SK-N-SH treated with all-trans-retinoic acid at 6 μM for 48 hours (cell line): ENCODE measurements around the gene KRTAP10-1.

ENCODE experiments used
- ATAC-seq: fragments of 200-7000 bp; cut with Tn5 transposase; 3 replicates; pipeline ENCODE4 v1.9.1; 2020; ENCODE audit warnings: mild to moderate bottlenecking, moderate library complexity
- ARNTL ChIP-seq: fragments of 450-650 bp; formaldehyde crosslinking; IDR thresholded peaks from 2 replicates; pipeline ENCODE4 v1.5.0; 2020; ENCODE audit warnings: low read depth, mild to moderate bottlenecking, moderate library complexity, borderline replicate concordance
- BACH2 ChIP-seq: fragments of 250-450 bp; sonication (Bioruptor Pico); IDR thresholded peaks from 2 replicates; pipeline ENCODE4 v1.9.0; 2021; ENCODE audit warnings: mild to moderate bottlenecking, borderline replicate concordance
- CSDC2 ChIP-seq: fragments of 250-450 bp; sonication (Bioruptor Pico); IDR thresholded peaks from 2 replicates; pipeline ENCODE4 v1.5.0; 2020; ENCODE audit warnings: mild to moderate bottlenecking, moderate library complexity
- ESRRG ChIP-seq: fragments of 250-450 bp; sonication (Bioruptor Pico); IDR thresholded peaks from 2 replicates; pipeline ENCODE4 v1.6.1; 2021; ENCODE audit warnings: mild to moderate bottlenecking
- GLIS3 ChIP-seq: fragments of 250-450 bp; sonication (Bioruptor Pico); IDR thresholded peaks from 2 replicates; pipeline ENCODE4 v1.5.0; 2020; ENCODE audit warnings: mild to moderate bottlenecking, moderate library complexity
- ISL1 ChIP-seq: fragments of 250-450 bp; sonication (Bioruptor Pico); IDR thresholded peaks from 2 replicates; pipeline ENCODE4 v2.1.2; 2022; ENCODE audit warnings: mild to moderate bottlenecking, moderate library complexity
- OSR1 ChIP-seq: fragments of 250-450 bp; sonication (Bioruptor Pico); IDR thresholded peaks from 2 replicates; pipeline ENCODE4 v1.8.0; 2022; ENCODE audit warnings: moderate library complexity, mild to moderate bottlenecking, inconsistent platforms
- PATZ1 ChIP-seq: fragments of 250-450 bp; sonication (Bioruptor Pico); IDR thresholded peaks from 2 replicates; pipeline ENCODE4 v1.8.0; 2020; ENCODE audit warnings: mild to moderate bottlenecking, moderate library complexity, borderline replicate concordance
- POU6F1 ChIP-seq: fragments of 250-450 bp; sonication (Bioruptor Pico); IDR thresholded peaks from 2 replicates; pipeline ENCODE4 v1.8.0; 2021; ENCODE audit warnings: low read depth, mild to moderate bottlenecking, moderate library complexity, borderline replicate concordance
- PPARA ChIP-seq: fragments of 250-450 bp; sonication (Bioruptor Pico); IDR thresholded peaks from 2 replicates; pipeline ENCODE4 v1.5.0; 2020; ENCODE audit warnings: mild to moderate bottlenecking, borderline replicate concordance
- RARB ChIP-seq: fragments of 250-450 bp; sonication (Bioruptor Pico); IDR thresholded peaks from 2 replicates; pipeline ENCODE4 v1.8.0; 2021; ENCODE audit warnings: mild to moderate bottlenecking, moderate library complexity
- SNAI2 ChIP-seq: fragments of 250-450 bp; sonication (Bioruptor Pico); IDR thresholded peaks from 2 replicates; pipeline ENCODE4 v1.5.0; 2020; ENCODE audit warnings: mild to moderate bottlenecking, moderate library complexity
- TOX ChIP-seq: fragments of 250-450 bp; sonication (Bioruptor Pico); IDR thresholded peaks from 2 replicates; pipeline ENCODE4 v1.8.0; 2021; ENCODE audit warnings: mild to moderate bottlenecking, moderate library complexity, borderline replicate concordance
- TSHZ2 ChIP-seq: fragments of 250-450 bp; sonication (Bioruptor Pico); IDR thresholded peaks from 2 replicates; pipeline ENCODE4 v1.5.0; 2020; ENCODE audit warnings: mild to moderate bottlenecking, moderate library complexity
- ZC3H10 ChIP-seq: fragments of 250-450 bp; sonication (Bioruptor Pico); IDR thresholded peaks from 2 replicates; pipeline ENCODE4 v1.5.1; 2021; ENCODE audit warnings: mild to moderate bottlenecking, moderate library complexity
- ZFP3 ChIP-seq: fragments of 250-450 bp; sonication (Bioruptor Pico); IDR thresholded peaks from 2 replicates; pipeline ENCODE4 v1.5.0; 2020; ENCODE audit warnings: mild to moderate bottlenecking, moderate library complexity
- ZFP30 ChIP-seq: fragments of 450-650 bp; formaldehyde crosslinking; IDR thresholded peaks from 2 replicates; pipeline ENCODE4 v1.5.0; 2022; ENCODE audit warnings: mild to moderate bottlenecking, moderate library complexity
- ZNF565 ChIP-seq: fragments of 450-650 bp; formaldehyde crosslinking; conservative IDR thresholded peaks from 2 replicates; pipeline ENCODE4 v1.5.0; 2020; ENCODE audit warnings: low read depth, mild to moderate bottlenecking, moderate library complexity
- ZNF70 ChIP-seq: fragments of 450-650 bp; formaldehyde crosslinking; IDR thresholded peaks from 2 replicates; pipeline ENCODE4 v1.5.0; 2020; ENCODE audit warnings: mild to moderate bottlenecking, moderate library complexity
- ZNF8 ChIP-seq: fragments of 450-650 bp; formaldehyde crosslinking; IDR thresholded peaks from 2 replicates; pipeline ENCODE4 v1.5.0; 2020; ENCODE audit warnings: mild to moderate bottlenecking, moderate library complexity

KRTAP10-1 gene

GRCh38 chr21:44572959-44573583, 33.1 kb upstream of the KRTAP10-1 start:
- ATAC-seq, result no peak; the same call in 2 of the 3 replicates
- TF ChIP-seq BACH2 (no peak), RARB (no peak), ZNF70 (CRISPR knock-in tag) (no peak), ZFP30 (CRISPR knock-in tag) (no peak), CSDC2 (CRISPR knock-in tag) (no peak), OSR1 (CRISPR knock-in tag) (no peak)

GRCh38 chr21:44571844-44572782, 32.1 kb upstream of the KRTAP10-1 start:
- no peak for ATAC-seq
- no peak for TF ChIP-seq ZNF565 (CRISPR knock-in tag)
- no peak for TF ChIP-seq RARB
- no peak for TF ChIP-seq ZFP3 (CRISPR knock-in tag)
- no peak for TF ChIP-seq TOX (CRISPR knock-in tag)
- TF ChIP-seq PPARA (CRISPR knock-in tag), result no peak
- TF ChIP-seq CSDC2 (CRISPR knock-in tag), result no peak
- no peak for TF ChIP-seq POU6F1 (CRISPR knock-in tag)
- no peak for TF ChIP-seq BACH2
- TF ChIP-seq ZNF8 (CRISPR knock-in tag), result no peak
- no peak for TF ChIP-seq GLIS3 (CRISPR knock-in tag)
- no peak for TF ChIP-seq ZNF70 (CRISPR knock-in tag)
- no peak for TF ChIP-seq PATZ1 (CRISPR knock-in tag)
- TF ChIP-seq SNAI2 (CRISPR knock-in tag), result no peak
- TF ChIP-seq ZC3H10 (CRISPR knock-in tag), result no peak

- no peak for ATAC-seq
- no peak for TF ChIP-seq ISL1 (CRISPR knock-in tag)
- no peak for TF ChIP-seq TSHZ2 (CRISPR knock-in tag)
- TF ChIP-seq ZC3H10 (CRISPR knock-in tag), result no peak
These were observed 31.3 kb upstream of the KRTAP10-1 start for GRCh38 chr21:44571296-44571695.

- no peak for ATAC-seq
- TF ChIP-seq CSDC2 (CRISPR knock-in tag) (no peak), RARB (no peak), TOX (CRISPR knock-in tag) (no peak), ZC3H10 (CRISPR knock-in tag) (no peak), GLIS3 (CRISPR knock-in tag) (no peak), BACH2 (no peak), ARNTL (CRISPR knock-in tag) (no peak), TSHZ2 (CRISPR knock-in tag) (no peak), SNAI2 (CRISPR knock-in tag) (no peak), ZFP3 (CRISPR knock-in tag) (no peak), PATZ1 (CRISPR knock-in tag) (no peak), ESRRG (CRISPR knock-in tag) (no peak)
These were observed 30.0 kb upstream of the KRTAP10-1 start for GRCh38 chr21:44569861-44570517.
